Progenitor cell of endocrine pancreas (in vitro differentiated cells): ENCODE results near the gene TMEM181. TPM values are rescaled to one million over a fixed set of nuclear protein-coding genes. Genes with fewer than 3 reads are reported as not detected.

Source experiments
- DNase-seq: peaks from one replicate; pipeline ENCODE4 v3.0.0; 2021; ENCODE audit warnings: low spot score; ENCODE audit not compliant: unreplicated experiment
- H3K27ac Mint-ChIP-seq: 2 replicates; pipeline ENCODE4 v1.8.0; 2021; ENCODE audit warnings: mild to moderate bottlenecking, moderate library complexity, mixed read lengths
- H3K27me3 Mint-ChIP-seq: 2 replicates; pipeline ENCODE4 v1.8.0; 2021; ENCODE audit warnings: mixed read lengths
- H3K36me3 Mint-ChIP-seq: 2 replicates; pipeline ENCODE4 v1.8.0; 2022; ENCODE audit warnings: mixed read lengths; ENCODE audit not compliant: insufficient read depth
- H3K4me1 Mint-ChIP-seq: 2 replicates; pipeline ENCODE4 v1.8.0; 2021; ENCODE audit warnings: low read depth, mixed read lengths
- H3K4me3 Mint-ChIP-seq: 2 replicates; pipeline ENCODE4 v1.8.0; 2021; ENCODE audit warnings: low read depth, mild to moderate bottlenecking, moderate library complexity, mixed read lengths
- H3K9me3 Mint-ChIP-seq: 2 replicates; pipeline ENCODE4 v1.8.0; 2021; ENCODE audit warnings: low read depth, mixed read lengths
- total RNA-seq: library from RNA; stranded (reverse); gene quantifications from 2 replicates; pipeline ENCODE4 v1.2.1, GENCODE V29; 2021
- TF ChIP-seq, protein P1 (sequence below): fragments of 200-600 bp; sonication (generic); IDR thresholded peaks from one replicate; pipeline ENCODE4 v1.5.0; 2021; ENCODE audit warnings: antibody characterized with exemption, mild to moderate bottlenecking; ENCODE audit not compliant: unreplicated experiment

Gene TMEM181
- total RNA-seq, 1 donor from 2014 or later, result 33.9 TPM

DNA sequence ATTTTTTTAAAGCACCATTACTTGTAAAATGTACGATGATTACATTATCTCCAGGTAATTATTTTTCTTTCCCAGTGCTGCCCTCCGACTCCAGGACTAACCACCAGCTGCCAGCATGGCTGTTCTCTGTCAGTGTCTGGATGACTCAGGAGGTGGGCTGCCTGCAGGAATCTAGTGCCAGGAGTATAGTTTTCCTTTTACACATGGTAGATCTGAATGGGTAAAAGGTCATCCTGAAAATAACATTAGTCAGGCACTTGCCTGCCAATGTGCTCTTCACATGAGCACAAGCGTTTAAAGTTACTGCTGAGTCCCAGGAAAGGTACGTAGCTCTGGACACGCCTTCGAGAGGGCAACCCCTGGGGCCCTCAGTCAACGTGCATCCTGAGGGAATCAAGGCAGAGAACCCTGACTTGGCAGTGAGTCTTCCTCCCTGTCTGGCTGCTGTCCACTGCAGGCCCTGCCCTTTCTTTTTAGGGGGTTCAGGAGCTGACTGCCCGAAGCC lies 82.3 kb downstream of the TMEM181 start:
- no peak for DNase-seq
- peaks cover 36% of the 10 kb centered on the region for H3K4me1 Mint-ChIP-seq
- TF ChIP-seq, protein P1, sequence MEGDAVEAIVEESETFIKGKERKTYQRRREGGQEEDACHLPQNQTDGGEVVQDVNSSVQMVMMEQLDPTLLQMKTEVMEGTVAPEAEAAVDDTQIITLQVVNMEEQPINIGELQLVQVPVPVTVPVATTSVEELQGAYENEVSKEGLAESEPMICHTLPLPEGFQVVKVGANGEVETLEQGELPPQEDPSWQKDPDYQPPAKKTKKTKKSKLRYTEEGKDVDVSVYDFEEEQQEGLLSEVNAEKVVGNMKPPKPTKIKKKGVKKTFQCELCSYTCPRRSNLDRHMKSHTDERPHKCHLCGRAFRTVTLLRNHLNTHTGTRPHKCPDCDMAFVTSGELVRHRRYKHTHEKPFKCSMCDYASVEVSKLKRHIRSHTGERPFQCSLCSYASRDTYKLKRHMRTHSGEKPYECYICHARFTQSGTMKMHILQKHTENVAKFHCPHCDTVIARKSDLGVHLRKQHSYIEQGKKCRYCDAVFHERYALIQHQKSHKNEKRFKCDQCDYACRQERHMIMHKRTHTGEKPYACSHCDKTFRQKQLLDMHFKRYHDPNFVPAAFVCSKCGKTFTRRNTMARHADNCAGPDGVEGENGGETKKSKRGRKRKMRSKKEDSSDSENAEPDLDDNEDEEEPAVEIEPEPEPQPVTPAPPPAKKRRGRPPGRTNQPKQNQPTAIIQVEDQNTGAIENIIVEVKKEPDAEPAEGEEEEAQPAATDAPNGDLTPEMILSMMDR, result no peak
- H3K27me3 Mint-ChIP-seq, result peaks cover 2% of the 10 kb centered on the region
- H3K4me3 Mint-ChIP-seq, result peak overlapping the region; percentile 98
- H3K9me3 Mint-ChIP-seq, result no peaks in the 10 kb centered on the region
- peaks cover 7% of the 10 kb centered on the region for H3K36me3 Mint-ChIP-seq
- no peak overlapping the region for H3K27ac Mint-ChIP-seq

DNA sequence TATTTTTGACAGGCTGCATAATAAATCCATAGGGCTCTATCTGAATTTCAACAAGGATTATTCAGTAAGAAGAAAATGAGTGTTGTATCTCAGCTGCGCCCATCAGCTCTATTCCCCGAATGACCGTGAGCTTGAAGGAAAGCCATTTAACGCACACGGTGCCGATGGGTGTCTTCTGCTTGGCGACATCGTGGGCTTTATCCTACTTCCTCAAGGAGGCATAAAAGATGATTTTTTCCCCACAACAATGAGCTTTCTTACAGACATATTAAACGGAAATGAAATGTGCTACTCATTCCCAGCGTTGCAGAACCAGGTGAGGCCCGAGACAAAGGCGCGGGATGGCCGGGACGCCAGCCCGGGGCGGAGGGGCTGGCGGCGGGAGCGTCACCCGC lies 83.9 kb downstream of the TMEM181 start:
- no peak for DNase-seq
- Mint-ChIP-seq H3K9me3 (no peaks in the 10 kb centered on the region), H3K36me3 (peaks cover 6% of the 10 kb centered on the region), H3K4me1 (peaks cover 34% of the 10 kb centered on the region), H3K27ac (peak overlapping the region; percentile 99), H3K27me3 (peaks cover 2% of the 10 kb centered on the region), H3K4me3 (peak overlapping the region; percentile 98)
- TF ChIP-seq, protein P1, result no peak

DNA sequence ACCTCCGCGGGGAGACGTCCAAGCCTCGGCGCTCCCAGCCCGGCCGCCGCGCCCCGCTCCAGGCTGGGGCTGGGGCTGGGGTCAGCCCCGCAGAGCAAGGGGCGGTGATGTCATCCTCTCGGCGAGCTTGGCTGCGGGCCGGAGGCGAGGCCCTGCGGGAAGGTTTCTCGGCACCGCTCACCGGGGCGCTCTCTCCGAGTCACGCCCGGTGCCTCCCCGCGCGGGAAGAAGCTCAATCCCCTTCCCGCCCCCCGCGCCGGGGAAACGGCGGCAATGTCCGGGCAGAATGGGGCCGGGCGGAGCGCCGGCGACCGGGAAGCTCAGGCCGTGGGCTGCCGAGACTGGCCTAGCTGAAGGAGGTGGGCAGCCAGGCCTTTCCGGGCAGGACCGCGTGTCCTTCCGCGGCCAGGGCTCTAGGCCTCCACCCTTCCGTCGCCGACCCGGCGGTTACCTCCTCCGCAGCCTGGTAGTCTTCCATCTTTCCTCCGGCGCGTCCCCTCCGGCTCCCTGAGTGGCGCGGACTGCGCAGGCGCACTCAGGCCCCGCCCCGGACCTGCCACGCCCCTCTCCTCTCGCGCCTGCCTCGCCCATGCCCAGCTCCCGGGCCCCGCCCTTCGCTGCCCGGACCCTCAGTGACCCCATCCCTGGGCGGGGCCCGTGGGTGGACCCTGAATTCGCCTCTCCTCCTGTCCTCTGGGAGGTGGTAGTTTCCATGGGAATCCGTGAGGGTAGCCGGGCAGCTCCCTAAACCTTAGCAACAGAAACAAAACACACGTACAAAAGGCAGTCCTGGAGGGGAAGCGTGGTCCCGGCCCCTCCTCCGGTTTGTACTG lies 84.6 kb downstream of the TMEM181 start, which contains the start of gene DYNLT1:
TSS of gene DYNLT1 (minus strand) at position 513 of the 833 bp plus-strand sequence. CDS start at position 478, 35 bp downstream.
- peaks cover 2% of the 10 kb centered on the region for H3K27me3 Mint-ChIP-seq
- DNase-seq, result peak; percentile 93
- peaks cover 34% of the 10 kb centered on the region for H3K4me1 Mint-ChIP-seq
- TF ChIP-seq, protein P1, result no peak
- peak within 1 kb of the TSS; percentile 98 for H3K4me3 Mint-ChIP-seq
- peaks cover 6% of the 10 kb centered on the region for H3K36me3 Mint-ChIP-seq
- H3K9me3 Mint-ChIP-seq, result no peaks in the 10 kb centered on the region
- peak within 1 kb of the TSS; percentile 99 for H3K27ac Mint-ChIP-seq

DNA sequence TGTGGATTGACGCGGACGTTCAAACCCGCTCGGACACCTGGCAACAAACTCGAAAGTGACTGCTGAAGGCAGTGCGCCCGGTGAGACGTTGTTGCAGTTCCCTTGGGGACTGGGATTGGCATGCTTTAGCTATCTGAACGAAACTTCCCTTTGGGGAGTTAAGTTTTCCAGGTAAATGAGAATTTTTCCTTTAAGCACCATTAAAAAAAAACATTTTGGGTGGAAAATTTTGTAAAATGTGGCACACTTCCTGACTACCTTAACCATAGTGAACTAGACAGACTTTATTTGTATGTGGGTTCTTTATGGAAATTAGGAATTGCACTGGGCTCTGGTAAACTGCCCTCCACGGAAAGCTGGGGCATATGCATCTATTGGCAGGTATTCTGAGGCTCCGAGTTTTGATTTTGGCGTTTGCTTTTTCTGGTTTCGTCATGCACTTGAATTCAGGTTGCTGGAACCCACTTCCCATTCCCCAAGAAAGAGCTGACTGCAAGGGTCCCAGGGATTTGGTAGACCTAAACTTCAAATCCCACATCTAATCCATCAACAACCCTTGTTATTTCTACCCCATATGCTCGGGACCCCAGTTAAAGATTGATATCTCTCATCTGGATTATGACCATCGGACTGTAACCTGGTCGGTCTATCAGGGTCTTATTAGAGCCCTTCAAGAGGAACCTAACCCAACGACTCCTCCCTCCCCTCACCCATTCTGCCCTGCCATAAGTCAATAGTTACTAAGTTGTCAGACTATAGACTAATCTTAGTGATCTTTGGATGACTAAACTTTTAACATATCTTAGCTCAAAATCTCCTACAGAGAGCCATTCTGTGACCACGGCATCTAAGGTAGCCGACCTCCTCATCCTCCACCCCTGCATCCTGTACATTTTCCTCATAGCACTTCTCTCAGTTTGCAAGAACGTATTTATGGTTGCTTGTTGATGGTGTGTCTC lies 85.5 kb downstream of the TMEM181 start:
- TF ChIP-seq, protein P1, result no peak

More for the DNA sequence above, 85.5 kb downstream of the TMEM181 start:
- Mint-ChIP-seq H3K36me3 (peaks cover 6% of the 10 kb centered on the region), H3K27ac (peak overlapping the region; percentile 92), H3K27me3 (peaks cover 2% of the 10 kb centered on the region), H3K9me3 (no peaks in the 10 kb centered on the region), H3K4me1 (peaks cover 29% of the 10 kb centered on the region), H3K4me3 (peak overlapping the region; percentile 98)
- DNase-seq, result no peak
